Parietal lobe (tissue), 1 donor: ENCODE results near the gene PINLYP. TPM values are rescaled to one million over a fixed set of nuclear protein-coding genes. Genes with fewer than 3 reads are reported as not detected.

Source experiments
- total RNA-seq: library from RNA; depleted of rRNA; stranded (reverse); fragments of >200 nt; gene quantifications from one replicate; pipeline ENCODE4 v1.2.3, GENCODE V29; 2014

The PINLYP gene
- total RNA-seq: 14.4 TPM

DNA sequence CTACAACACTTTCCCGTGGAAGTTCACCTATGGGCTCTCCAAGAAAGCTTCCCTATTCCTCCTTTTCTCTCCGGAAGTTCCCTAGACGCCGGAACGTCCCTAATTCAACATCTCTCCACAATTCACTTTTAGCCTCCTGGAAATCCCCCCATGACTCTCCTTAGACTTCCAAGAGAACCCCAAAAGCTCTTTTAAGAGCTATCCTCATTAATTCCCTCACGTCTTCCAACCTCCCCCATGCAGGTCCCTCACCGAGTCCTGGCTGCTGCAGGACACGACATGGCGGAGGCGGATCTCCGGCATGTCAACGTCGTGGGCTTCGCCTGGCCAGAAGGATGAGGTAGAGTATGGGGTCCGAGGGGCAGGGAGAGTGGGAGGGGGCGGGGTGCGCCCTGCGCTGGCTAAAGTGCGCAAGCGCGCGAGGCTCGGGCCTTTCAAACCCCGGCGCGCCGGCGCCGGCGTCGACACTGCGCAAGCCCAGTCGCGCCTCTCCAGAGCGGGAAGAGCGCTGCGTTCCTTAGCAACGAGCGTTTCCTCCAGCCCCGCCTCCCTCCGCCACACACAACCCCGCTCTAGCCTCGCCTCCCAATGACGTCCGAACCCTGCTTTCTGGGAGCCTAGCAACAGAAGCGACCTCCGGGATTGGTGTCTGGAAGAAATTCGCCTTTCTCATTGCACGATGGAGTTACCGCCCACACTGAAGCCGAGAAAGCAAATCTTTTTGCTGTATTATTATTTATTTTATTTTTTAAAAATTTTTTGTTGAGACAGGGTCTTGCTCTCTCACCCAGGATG, at the start of gene PINLYP, which contains the start of gene XRCC1:
Gene PINLYP (plus strand): TSS at position 646 of the 795 bp plus-strand sequence. CDS start 1,391 bp downstream, outside the sequence.
Gene XRCC1 (minus strand): TSS at position 372 of the 795 bp plus-strand sequence. CDS start 69 bp downstream, at position 303.

DNA sequence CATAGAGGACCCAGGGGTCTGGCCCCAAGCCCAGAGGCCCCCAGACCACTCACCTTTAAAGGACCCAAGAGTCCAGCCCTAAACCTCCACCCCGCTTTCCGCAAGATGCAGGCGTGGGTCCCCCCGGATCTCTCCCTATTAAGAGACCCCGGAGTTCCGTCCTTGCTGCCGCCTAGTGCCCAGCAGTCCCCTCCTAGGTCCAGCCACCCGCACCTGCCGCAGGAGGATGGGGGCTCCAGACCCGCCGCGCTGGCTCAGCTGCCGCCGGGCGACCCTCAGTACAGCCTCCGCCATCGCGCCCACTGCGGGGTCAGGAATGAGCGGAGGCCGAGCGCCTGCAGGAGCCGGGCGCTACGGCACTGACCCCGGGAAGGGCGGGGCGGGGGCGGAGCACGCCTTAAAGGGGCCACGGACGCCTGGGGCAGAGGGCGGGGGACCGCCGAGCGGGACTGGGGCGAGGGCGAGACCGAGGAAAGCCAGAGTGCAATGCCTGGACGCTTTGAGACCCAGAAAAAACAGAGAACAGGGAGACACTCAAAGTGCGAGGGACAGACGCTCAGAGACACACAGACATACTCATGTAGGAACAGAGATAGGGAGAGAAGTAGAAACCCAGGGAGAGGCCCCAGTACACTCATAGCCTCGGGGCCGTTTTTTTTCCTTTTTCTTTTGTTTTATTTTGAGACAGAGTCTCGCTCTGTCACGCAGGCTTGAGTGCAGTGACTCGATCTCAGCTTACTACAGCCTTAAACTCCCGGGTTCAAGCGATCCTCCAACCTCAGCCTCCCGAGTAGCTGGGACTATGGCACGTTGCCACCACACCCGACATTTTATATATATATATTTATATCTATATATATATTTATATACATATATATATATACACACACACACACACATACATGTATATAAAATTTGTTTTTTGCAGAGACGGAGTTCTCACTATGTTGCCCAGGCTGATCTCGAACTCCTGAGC, 48.4 kb upstream of the PINLYP start, which contains the start of gene ETHE1:
Gene ETHE1 (minus strand): TSS at position 318 of the 976 bp plus-strand sequence. CDS start 24 bp downstream, at position 294.

GRCh38 chr19:43532962-43533545, 42.5 kb upstream of the PINLYP start, which contains the start of gene ZNF575:
Gene ZNF575, plus strand, starts transcription at chr19:43533188. Its CDS starts 1,235 bp downstream, at chr19:43534423.

GRCh38 chr19:43595999-43596841, 20.6 kb downstream of the PINLYP start, which contains the start of the genes IRGQ and ZNF576:
Gene IRGQ, minus strand, starts transcription at chr19:43596134. Its CDS starts 796 bp downstream, at chr19:43595338.
Gene ZNF576, plus strand, starts transcription at chr19:43596595. Its CDS starts 514 bp downstream, at chr19:43597109.

DNA sequence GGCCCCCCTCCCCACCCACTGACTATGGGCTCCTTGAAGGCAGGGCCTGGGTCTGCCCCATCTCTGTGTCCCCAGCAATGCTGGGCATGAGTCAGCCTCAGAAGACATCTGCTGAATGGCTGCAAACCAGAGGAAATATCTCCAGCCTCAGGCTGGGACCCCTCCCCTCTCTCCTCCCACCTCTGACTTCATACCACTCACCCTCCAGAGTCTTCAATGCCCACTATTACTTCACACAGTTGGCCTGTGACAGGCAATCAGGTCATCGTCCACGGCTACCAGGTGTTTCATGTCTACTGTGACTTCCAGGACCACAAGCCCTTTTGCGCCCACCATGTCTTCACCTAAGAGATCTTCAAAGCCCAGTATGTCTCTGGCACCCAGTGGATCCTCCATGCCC, 36.2 kb downstream of the PINLYP start, which contains the start of gene SRRM5:
Gene SRRM5 (plus strand): TSS at position 301 of the 400 bp plus-strand sequence. CDS start 34 bp downstream, at position 335.

DNA sequence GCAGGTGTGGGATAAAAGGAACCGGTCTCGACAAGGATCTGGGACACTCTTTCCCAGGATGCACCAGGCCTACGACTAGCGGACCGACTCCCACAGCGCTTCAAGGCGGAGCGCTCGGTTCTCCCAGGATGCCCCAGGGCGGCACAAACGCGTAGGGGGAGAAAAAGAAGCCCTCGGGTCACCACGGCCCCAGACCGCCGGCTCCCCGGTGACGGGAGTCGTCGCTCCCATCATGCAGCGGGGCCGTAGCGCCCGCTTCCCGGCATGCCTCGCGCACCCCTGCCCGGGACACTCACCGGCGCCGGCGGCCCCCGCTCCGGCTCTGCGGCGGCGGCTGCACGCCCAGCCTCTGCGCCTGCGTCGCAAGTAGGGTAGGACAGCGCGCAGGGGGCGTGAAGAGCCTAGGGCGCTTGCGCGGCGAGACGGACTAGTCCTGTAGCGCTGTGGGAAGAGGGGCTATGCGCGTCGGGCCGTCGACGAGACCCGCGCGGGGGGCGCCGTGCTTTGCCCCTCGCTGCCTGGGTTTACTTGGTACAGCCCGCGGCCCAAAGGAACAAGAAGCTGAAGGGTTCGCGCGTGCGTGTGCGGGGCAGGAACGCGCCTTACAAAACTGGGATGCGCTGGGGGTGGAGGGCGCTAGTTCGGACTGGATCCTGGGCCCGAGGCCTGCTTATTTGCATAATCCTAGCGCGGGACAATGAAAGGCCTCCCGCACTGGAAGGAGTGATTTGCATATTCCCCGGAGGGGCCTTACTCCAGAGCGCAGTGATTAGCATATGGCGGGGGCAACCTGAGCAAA, 43.9 kb downstream of the PINLYP start, which contains the start of gene ZNF428:
Gene ZNF428 (minus strand): TSS at position 368 of the 799 bp plus-strand sequence. CDS start 5,325 bp downstream, outside the sequence.

Other genes starting within 250 kb of the PINLYP start
- 0.31 TPM for gene CD177, start 222.1 kb upstream of the PINLYP start, total RNA-seq
- gene TEX101, start 160.9 kb upstream of the PINLYP start, total RNA-seq: not detected
- gene LYPD3, start 110.2 kb upstream of the PINLYP start, total RNA-seq: not detected
- gene PHLDB3, start 71.1 kb upstream of the PINLYP start, total RNA-seq: 3.4 TPM
- gene ETHE1, start 48.6 kb upstream of the PINLYP start, total RNA-seq: 19.4 TPM
- gene ZNF575, start 42.6 kb upstream of the PINLYP start, total RNA-seq: 0.94 TPM
- 17.8 TPM for gene XRCC1, start 274 bp upstream of the PINLYP start, total RNA-seq
- gene IRGQ, start 20.3 kb downstream of the PINLYP start, total RNA-seq: 94.8 TPM
- gene ZNF576, start 20.8 kb downstream of the PINLYP start, total RNA-seq: 9.7 TPM
- gene SRRM5, start 36.3 kb downstream of the PINLYP start, total RNA-seq: not detected
- gene ZNF428, start 43.8 kb downstream of the PINLYP start, total RNA-seq: 132 TPM
- 89.8 TPM for gene CADM4, start 64.0 kb downstream of the PINLYP start, total RNA-seq
- gene PLAUR, start 94.4 kb downstream of the PINLYP start, total RNA-seq: 4.7 TPM
- not detected for gene IRGC, start 140.3 kb downstream of the PINLYP start, total RNA-seq
- gene SMG9, start 179.2 kb downstream of the PINLYP start, total RNA-seq: 18.5 TPM
- not detected for gene KCNN4, start 205.2 kb downstream of the PINLYP start, total RNA-seq
- gene LYPD5, start 226.6 kb downstream of the PINLYP start, total RNA-seq: 4.7 TPM